Measurements from ENCODE around the gene WDR90. TPM values are rescaled to one million over a fixed set of nuclear protein-coding genes. Genes with fewer than 3 reads are reported as not detected.

WDR90 gene
- polyA plus RNA-seq, 1 donor from 2014 or later: 32.1 TPM

DNA sequence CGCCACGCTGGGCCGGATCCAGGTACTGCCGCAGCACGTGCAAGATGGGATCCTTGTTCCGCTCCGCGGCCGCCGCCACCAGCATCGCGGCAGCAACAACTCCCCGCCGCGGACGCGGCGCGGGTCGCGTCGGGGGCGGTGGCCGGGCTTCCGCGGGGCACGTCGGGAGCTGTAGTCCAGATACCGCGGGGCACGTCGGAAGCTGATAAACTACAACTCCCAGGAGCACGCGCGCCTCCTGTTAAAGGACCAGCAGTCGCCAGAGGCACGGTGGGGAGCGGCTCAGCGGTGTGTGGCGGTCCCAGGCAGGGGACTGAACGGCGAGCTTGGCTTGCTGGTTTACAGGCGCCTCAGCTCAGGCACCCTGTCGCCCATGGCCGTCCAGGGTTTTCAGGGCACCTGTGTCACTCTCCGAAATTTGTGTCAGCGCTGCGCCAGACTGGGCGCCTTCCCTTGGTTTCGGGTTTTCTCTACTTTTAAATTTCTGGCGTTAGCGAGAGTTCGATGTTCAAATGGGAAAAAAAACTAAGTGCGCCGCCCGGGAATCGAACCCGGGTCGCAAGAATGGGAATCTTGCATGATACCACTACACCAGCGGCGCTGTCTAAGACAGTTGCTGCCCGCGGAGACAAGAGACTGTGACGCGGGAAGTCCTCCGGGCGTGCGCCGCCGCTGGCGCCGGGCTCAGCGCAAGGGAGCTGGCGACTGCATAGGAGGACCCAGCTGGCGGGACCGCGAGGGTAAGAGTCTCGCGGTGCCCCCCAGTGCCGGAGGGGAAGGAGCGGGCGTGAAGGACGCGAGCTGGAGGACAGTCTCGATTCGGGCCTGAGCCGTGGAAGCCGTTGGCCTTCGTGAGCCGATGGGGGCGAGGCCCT lies 12.7 kb upstream of the WDR90 start, which contains the start of gene METTL26:
Gene METTL26, minus strand, starts transcription at position 100 of the 875 bp plus-strand sequence. Its CDS starts 15 bp downstream, at position 85.
- H3K9me2 ChIP-seq (ENCODE audit: insufficient read depth, low read length): no peaks in the 10 kb centered on the region
- peak within 1 kb of the TSS; percentile 93 for H3K27ac ChIP-seq (ENCODE audit: low read length)
- no peaks in the 10 kb centered on the region for H3K27me3 ChIP-seq (ENCODE audit: insufficient read depth, low read depth, low read length)
- H2AFZ ChIP-seq (ENCODE audit: low read depth, low read length): no peak within 1 kb of the TSS
- peak within 1 kb of the TSS; percentile 58 for H3K4me2 ChIP-seq (ENCODE audit: low read length)
- H3K79me2 ChIP-seq (replicated peaks; ENCODE audit: insufficient read depth, low read length): no peaks in the 10 kb centered on the region
- no peaks in the 10 kb centered on the region for H3F3A ChIP-seq (ENCODE audit: insufficient read depth, low read length, poor library complexity, severe bottlenecking)
- H3K9ac ChIP-seq (ENCODE audit: low read length): peak within 1 kb of the TSS; percentile 87
- H3K36me3 ChIP-seq (ENCODE audit: insufficient read depth, low read length): no peaks in the 10 kb centered on the region
- no peaks in the 10 kb centered on the region for H4K20me1 ChIP-seq (ENCODE audit: insufficient read depth)
- TF ChIP-seq MXI1 (conservative IDR thresholded peaks at IDR 0.05; ENCODE audit: poor library complexity, severe bottlenecking) (peak; percentile 98), RAD21 (conservative IDR thresholded peaks at IDR 0.05) (peak; percentile 53), EZH2 (IDR thresholded peaks at IDR 0.05; ENCODE audit: borderline replicate concordance, insufficient read depth, low read length, poor library complexity, severe bottlenecking) (no peak), SMC3 (conservative IDR thresholded peaks at IDR 0.05; ENCODE audit: poor library complexity) (no peak), EP300 (conservative IDR thresholded peaks at IDR 0.05; ENCODE audit: poor library complexity, severe bottlenecking) (peak; percentile 28), POLR2AphosphoS5 (IDR thresholded peaks at IDR 0.05) (peak; percentile 58)
- TF ChIP-seq, protein P1, sequence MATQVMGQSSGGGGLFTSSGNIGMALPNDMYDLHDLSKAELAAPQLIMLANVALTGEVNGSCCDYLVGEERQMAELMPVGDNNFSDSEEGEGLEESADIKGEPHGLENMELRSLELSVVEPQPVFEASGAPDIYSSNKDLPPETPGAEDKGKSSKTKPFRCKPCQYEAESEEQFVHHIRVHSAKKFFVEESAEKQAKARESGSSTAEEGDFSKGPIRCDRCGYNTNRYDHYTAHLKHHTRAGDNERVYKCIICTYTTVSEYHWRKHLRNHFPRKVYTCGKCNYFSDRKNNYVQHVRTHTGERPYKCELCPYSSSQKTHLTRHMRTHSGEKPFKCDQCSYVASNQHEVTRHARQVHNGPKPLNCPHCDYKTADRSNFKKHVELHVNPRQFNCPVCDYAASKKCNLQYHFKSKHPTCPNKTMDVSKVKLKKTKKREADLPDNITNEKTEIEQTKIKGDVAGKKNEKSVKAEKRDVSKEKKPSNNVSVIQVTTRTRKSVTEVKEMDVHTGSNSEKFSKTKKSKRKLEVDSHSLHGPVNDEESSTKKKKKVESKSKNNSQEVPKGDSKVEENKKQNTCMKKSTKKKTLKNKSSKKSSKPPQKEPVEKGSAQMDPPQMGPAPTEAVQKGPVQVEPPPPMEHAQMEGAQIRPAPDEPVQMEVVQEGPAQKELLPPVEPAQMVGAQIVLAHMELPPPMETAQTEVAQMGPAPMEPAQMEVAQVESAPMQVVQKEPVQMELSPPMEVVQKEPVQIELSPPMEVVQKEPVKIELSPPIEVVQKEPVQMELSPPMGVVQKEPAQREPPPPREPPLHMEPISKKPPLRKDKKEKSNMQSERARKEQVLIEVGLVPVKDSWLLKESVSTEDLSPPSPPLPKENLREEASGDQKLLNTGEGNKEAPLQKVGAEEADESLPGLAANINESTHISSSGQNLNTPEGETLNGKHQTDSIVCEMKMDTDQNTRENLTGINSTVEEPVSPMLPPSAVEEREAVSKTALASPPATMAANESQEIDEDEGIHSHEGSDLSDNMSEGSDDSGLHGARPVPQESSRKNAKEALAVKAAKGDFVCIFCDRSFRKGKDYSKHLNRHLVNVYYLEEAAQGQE (IDR thresholded peaks at IDR 0.05; ENCODE audit: borderline replicate concordance): peak; percentile 40
- TF ChIP-seq, protein P2, sequence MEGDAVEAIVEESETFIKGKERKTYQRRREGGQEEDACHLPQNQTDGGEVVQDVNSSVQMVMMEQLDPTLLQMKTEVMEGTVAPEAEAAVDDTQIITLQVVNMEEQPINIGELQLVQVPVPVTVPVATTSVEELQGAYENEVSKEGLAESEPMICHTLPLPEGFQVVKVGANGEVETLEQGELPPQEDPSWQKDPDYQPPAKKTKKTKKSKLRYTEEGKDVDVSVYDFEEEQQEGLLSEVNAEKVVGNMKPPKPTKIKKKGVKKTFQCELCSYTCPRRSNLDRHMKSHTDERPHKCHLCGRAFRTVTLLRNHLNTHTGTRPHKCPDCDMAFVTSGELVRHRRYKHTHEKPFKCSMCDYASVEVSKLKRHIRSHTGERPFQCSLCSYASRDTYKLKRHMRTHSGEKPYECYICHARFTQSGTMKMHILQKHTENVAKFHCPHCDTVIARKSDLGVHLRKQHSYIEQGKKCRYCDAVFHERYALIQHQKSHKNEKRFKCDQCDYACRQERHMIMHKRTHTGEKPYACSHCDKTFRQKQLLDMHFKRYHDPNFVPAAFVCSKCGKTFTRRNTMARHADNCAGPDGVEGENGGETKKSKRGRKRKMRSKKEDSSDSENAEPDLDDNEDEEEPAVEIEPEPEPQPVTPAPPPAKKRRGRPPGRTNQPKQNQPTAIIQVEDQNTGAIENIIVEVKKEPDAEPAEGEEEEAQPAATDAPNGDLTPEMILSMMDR (IDR thresholded peaks at IDR 0.05; ENCODE audit: poor library complexity, severe bottlenecking): peak; percentile 54
- H3K9me3 ChIP-seq (ENCODE audit: low read length): no peaks in the 10 kb centered on the region
- H3K4me3 ChIP-seq (ENCODE audit: low read length): peak within 1 kb of the TSS; percentile 94

DNA sequence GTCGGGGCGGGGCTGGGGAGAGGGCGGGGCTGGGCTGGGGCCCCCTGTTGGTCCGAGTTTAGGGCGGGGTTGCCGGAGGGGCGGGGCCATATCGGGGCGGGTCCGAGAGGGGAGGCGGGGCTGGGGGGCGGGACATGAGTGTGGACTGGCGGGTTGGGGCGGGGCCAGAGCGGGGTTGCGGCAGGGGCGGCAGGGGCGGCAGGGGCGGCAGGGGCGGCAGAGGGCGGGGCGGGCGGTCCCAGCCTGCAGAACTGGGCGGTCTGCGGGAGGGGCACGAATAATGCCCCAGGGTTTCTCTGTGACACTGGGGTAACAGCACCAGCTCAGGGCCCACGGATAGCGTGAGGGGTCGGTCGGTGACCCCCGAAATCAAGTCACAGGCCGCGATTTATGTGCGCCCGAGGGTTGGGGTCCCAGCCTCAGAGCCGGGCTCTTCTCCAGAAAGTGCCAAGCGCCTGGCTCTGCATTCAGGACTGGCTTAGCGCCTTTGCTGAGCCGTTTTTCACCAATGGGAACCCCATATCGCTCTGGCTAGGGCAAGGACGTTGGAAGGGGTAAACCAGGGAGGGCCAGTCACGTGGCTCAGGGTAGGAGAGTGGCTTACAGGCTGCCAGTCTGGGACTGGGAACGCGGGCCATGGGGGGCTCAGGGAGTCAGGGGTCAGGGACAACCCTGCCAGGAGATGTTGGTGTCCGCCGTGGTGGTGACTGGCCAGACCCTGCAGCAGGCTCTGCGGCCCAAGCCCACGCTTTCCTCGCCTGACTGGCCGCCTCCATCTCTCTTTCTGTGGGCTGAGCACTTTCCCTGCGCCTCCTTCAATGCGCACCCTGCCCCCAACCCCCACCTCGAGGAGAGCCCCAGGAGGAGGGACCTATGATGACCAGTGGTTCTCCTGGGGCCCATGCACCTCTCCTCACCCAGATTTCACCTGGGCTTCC lies 11.8 kb upstream of the WDR90 start:
- TF ChIP-seq MXI1 (conservative IDR thresholded peaks at IDR 0.05; ENCODE audit: poor library complexity, severe bottlenecking) (no peak), SMC3 (conservative IDR thresholded peaks at IDR 0.05; ENCODE audit: poor library complexity) (no peak), EZH2 (IDR thresholded peaks at IDR 0.05; ENCODE audit: borderline replicate concordance, insufficient read depth, low read length, poor library complexity, severe bottlenecking) (no peak)
- Histone ChIP-seq H3K9ac (ENCODE audit: low read length) (peak overlapping the region; percentile 87), H3K4me3 (ENCODE audit: low read length) (peak overlapping the region; percentile 94)

More for the DNA sequence above, 11.8 kb upstream of the WDR90 start:
- H3K9me2 ChIP-seq (ENCODE audit: insufficient read depth, low read length): no peaks in the 10 kb centered on the region
- H3K79me2 ChIP-seq (replicated peaks; ENCODE audit: insufficient read depth, low read length): no peaks in the 10 kb centered on the region
- H3K4me2 ChIP-seq (ENCODE audit: low read length): peak overlapping the region; percentile 7
- H2AFZ ChIP-seq (ENCODE audit: low read depth, low read length): no peak overlapping the region
- no peaks in the 10 kb centered on the region for H3K36me3 ChIP-seq (ENCODE audit: insufficient read depth, low read length)
- H3F3A ChIP-seq (ENCODE audit: insufficient read depth, low read length, poor library complexity, severe bottlenecking): no peaks in the 10 kb centered on the region
- no peaks in the 10 kb centered on the region for H3K27me3 ChIP-seq (ENCODE audit: insufficient read depth, low read depth, low read length)
- no peaks in the 10 kb centered on the region for H3K9me3 ChIP-seq (ENCODE audit: low read length)
- no peaks in the 10 kb centered on the region for H4K20me1 ChIP-seq (ENCODE audit: insufficient read depth)
- H3K27ac ChIP-seq (ENCODE audit: low read length): peak overlapping the region; percentile 93

All from neural cell (in vitro differentiated cells).